ENCODE results near the gene GALNT16. TPM values are rescaled to one million over a fixed set of nuclear protein-coding genes. Genes with fewer than 3 reads are reported as not detected.

Gene GALNT16
- total and polyA plus RNA-seq, 2 donors (not counting 1 experiment from before 2014, with no cell fraction given) = 0.09 to 3.4 TPM

- intact Hi-C loops (cut with micrococcal nuclease) = no loop called here
- ChIA-PET CTCF (no interaction called here), POLR2A (no interaction called here)
- no peak for ATAC-seq (ENCODE audit: low read depth)
- peaks cover 42% of the 10 kb centered on the region for H3K27me3 Mint-ChIP-seq
- Histone ChIP-seq H3K4me2 (replicated peaks; ENCODE audit: low read depth, low read length, poor library complexity, severe bottlenecking) (no peak overlapping the region), H3K4me3 (ENCODE audit: control extremely low read depth in 1 of 5, extremely low read depth in 1 of 5, insufficient read depth in 1 of 5, low read depth in 2 of 5, low read length in 4 of 5) (no peak overlapping the region), H3K27me3 (replicated peaks in 1 of 4; ENCODE audit: control extremely low read depth in 1 of 4, control insufficient read depth in 3 of 4, insufficient read depth in 4 of 4, low read length in 3 of 4) (peaks cover 0 to 50% (median 15%) of the 10 kb centered on the region in 4 experiments), H3K27ac (ENCODE audit: low read length in 2 of 2) (no peak overlapping the region), H4K20me1 (ENCODE audit: control insufficient read depth, insufficient read depth, low read length, poor library complexity, severe bottlenecking) (no peaks in the 10 kb centered on the region), H3K9ac (ENCODE audit: low read length) (no peak overlapping the region), H3K9me3 (ENCODE audit: control extremely low read depth in 1 of 3, control insufficient read depth in 2 of 3, insufficient read depth in 1 of 3, low read length in 2 of 3) (no peaks in the 10 kb centered on the region), H3K4me1 (ENCODE audit: control insufficient read depth in 2 of 2, insufficient read depth in 2 of 2, low read length in 2 of 2) (peaks cover 12 to 24% of the 10 kb centered on the region in 2 donors), H2AFZ (ENCODE audit: insufficient read depth, low read depth, low read length, poor library complexity, severe bottlenecking) (no peak overlapping the region), H3K79me2 (ENCODE audit: control insufficient read depth, insufficient read depth, low read length) (no peaks in the 10 kb centered on the region), H3K36me3 (replicated peaks in 1 of 2; ENCODE audit: control extremely low read depth in 1 of 2, control insufficient read depth in 1 of 2, extremely low read depth in 1 of 2, insufficient read depth in 2 of 2, low read length in 1 of 2) (no peaks in the 10 kb centered on the region)
- H3K9me3 Mint-ChIP-seq (ENCODE audit: insufficient read depth) = no peaks in the 10 kb centered on the region
- no peak for TF ChIP-seq CTCF (IDR thresholded peaks at IDR 0.05)
- no peak for TF ChIP-seq EZH2 (IDR thresholded peaks at IDR 0.05; ENCODE audit: borderline replicate concordance, insufficient read depth, low read depth, low read length, poor library complexity, severe bottlenecking)
- DNase-seq = no peak
- peaks cover 14% of the 10 kb centered on the region for H3K4me1 Mint-ChIP-seq
- H3K27ac Mint-ChIP-seq = no peak overlapping the region
- WGBS (ENCODE audit: insufficient coverage) = 66% methylated on average over 5 of the region's 8 CpGs
- H3K4me3 Mint-ChIP-seq = no peak overlapping the region
Observed at GRCh38 chr14:69263771-69264170, 3.8 kb downstream of the GALNT16 start.

GRCh38 chr14:69266572-69267345, 6.8 kb downstream of the GALNT16 start:
- Histone ChIP-seq H3K27me3 (replicated peaks in 1 of 4; ENCODE audit: control extremely low read depth in 1 of 4, control insufficient read depth in 3 of 4, insufficient read depth in 4 of 4, low read length in 3 of 4) (peaks cover 0 to 27% (median 5%) of the 10 kb centered on the region in 4 experiments), H3K9ac (ENCODE audit: low read length) (no peak overlapping the region), H3K9me3 (ENCODE audit: control extremely low read depth in 1 of 3, control insufficient read depth in 2 of 3, insufficient read depth in 1 of 3, low read length in 2 of 3) (no peaks in the 10 kb centered on the region), H3K4me3 (ENCODE audit: control extremely low read depth in 1 of 5, extremely low read depth in 1 of 5, insufficient read depth in 1 of 5, low read depth in 2 of 5, low read length in 4 of 5) (no peak overlapping the region), H3K36me3 (replicated peaks in 1 of 2; ENCODE audit: control extremely low read depth in 1 of 2, control insufficient read depth in 1 of 2, extremely low read depth in 1 of 2, insufficient read depth in 2 of 2, low read length in 1 of 2) (no peaks in the 10 kb centered on the region), H3K79me2 (ENCODE audit: control insufficient read depth, insufficient read depth, low read length) (no peaks in the 10 kb centered on the region), H3K27ac (ENCODE audit: low read length in 2 of 2) (no peak overlapping the region), H3K4me1 (ENCODE audit: control insufficient read depth in 2 of 2, insufficient read depth in 2 of 2, low read length in 2 of 2) (peaks cover 0 to 5% of the 10 kb centered on the region in 2 donors), H2AFZ (ENCODE audit: insufficient read depth, low read depth, low read length, poor library complexity, severe bottlenecking) (no peak overlapping the region), H3K4me2 (replicated peaks; ENCODE audit: low read depth, low read length, poor library complexity, severe bottlenecking) (no peak overlapping the region), H4K20me1 (ENCODE audit: control insufficient read depth, insufficient read depth, low read length, poor library complexity, severe bottlenecking) (no peaks in the 10 kb centered on the region)
- Mint-ChIP-seq H3K27me3 (peaks cover 32% of the 10 kb centered on the region), H3K4me1 (peaks cover 1% of the 10 kb centered on the region), H3K9me3 (ENCODE audit: insufficient read depth) (no peaks in the 10 kb centered on the region), H3K27ac (no peak overlapping the region), H3K4me3 (no peak overlapping the region)
- no peak for DNase-seq
- ATAC-seq (ENCODE audit: low read depth) = no peak
- ChIA-PET POLR2A (no interaction called here), CTCF (no interaction called here)
- 89% methylated on average over 7 of the region's 8 CpGs for WGBS (ENCODE audit: insufficient coverage)
- intact Hi-C loops (cut with micrococcal nuclease) = no loop called here
- TF ChIP-seq CTCF (IDR thresholded peaks at IDR 0.05) (no peak), EZH2 (IDR thresholded peaks at IDR 0.05; ENCODE audit: borderline replicate concordance, insufficient read depth, low read depth, low read length, poor library complexity, severe bottlenecking) (no peak)
